ENCODE data around the gene RRAD.

DNA sequence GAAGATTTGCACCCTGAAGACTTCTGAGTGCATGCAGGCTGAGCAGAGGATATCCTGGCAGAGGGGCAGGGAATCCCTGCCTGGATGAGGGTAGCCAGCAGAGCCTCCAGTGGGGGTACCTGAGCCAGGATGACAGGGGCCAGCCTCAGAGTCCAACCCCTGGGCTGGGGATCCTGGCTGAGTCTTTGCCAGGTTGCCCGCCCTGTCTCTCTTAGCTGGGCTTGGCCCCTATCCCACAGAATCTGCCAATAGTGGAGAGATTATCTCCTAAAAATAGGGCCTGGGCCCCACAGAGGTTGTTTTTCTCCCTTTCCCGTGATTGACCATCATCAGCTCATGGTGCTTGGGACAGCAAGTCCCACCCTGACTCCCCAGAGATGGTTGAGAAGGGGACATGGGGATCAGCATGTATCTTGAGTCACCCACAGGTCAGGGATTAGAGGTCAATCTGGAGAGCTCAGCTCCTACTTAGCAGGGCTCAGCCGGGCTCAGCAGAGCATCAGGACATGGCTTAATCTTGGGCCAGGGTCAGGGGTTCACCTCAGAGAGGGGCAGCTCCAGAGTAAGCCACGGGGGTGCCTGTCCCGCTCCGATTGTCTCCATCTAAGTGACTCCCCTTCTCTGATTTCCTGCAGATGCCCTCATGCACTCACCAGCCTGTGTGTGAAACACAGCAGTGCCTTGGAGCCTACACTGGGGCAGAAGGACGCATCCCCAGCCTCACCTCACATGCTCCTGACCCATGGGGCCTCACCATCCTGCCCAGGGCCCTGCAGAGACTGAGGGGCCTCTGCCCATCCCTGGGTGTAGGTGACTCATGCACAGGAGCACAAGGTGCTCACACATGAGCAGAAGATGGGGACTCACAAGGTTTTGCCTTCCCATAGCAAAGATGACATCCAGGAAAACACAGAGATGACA lies 18.2 kb downstream of the RRAD start:
- TF ChIP-seq, protein P1, sequence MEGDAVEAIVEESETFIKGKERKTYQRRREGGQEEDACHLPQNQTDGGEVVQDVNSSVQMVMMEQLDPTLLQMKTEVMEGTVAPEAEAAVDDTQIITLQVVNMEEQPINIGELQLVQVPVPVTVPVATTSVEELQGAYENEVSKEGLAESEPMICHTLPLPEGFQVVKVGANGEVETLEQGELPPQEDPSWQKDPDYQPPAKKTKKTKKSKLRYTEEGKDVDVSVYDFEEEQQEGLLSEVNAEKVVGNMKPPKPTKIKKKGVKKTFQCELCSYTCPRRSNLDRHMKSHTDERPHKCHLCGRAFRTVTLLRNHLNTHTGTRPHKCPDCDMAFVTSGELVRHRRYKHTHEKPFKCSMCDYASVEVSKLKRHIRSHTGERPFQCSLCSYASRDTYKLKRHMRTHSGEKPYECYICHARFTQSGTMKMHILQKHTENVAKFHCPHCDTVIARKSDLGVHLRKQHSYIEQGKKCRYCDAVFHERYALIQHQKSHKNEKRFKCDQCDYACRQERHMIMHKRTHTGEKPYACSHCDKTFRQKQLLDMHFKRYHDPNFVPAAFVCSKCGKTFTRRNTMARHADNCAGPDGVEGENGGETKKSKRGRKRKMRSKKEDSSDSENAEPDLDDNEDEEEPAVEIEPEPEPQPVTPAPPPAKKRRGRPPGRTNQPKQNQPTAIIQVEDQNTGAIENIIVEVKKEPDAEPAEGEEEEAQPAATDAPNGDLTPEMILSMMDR (IDR thresholded peaks at IDR 0.05): no peak
- TF ChIP-seq FOXS1 (CRISPR knock-in tag; IDR thresholded peaks at IDR 0.05): no peak
- no peak for TF ChIP-seq MAX (IDR thresholded peaks at IDR 0.05)
- TF ChIP-seq RNF2 (IDR thresholded peaks at IDR 0.05; ENCODE audit: borderline replicate concordance, low read depth): no peak
- TF ChIP-seq POLR2A (IDR thresholded peaks at IDR 0.05; ENCODE audit: low read length): no peak
- TF ChIP-seq SMC3 (IDR thresholded peaks at IDR 0.05): no peak
- TF ChIP-seq BCL3 (IDR thresholded peaks at IDR 0.05): no peak
- TF ChIP-seq EP300 (IDR thresholded peaks at IDR 0.05): no peak
- no peak for TF ChIP-seq ZFP36 (IDR thresholded peaks at IDR 0.05; ENCODE audit: borderline replicate concordance, partially characterized antibody)
- no peak for TF ChIP-seq JUNB (IDR thresholded peaks at IDR 0.05)
- no peak for TF ChIP-seq RFX5 (IDR thresholded peaks at IDR 0.05)
- TF ChIP-seq REST (IDR thresholded peaks at IDR 0.05): no peak
- no peak for TF ChIP-seq RCOR1 (IDR thresholded peaks at IDR 0.05; ENCODE audit: low read depth, low read length)
